Stimulated activated CD4-positive, alpha-beta T cell treated with anti-CD3 and anti-CD28 coated beads, Interleukin-12 subunit alpha, Interleukin-12 subunit beta, amount 100 ng/mL, for 48 hours (primary cell): Measurements from ENCODE around the gene DNAAF5.

ENCODE experiments used
- DNase-seq, 3 donors: peaks; one replicate each; pipeline ENCODE4 v3.0.0-alpha.2; 2020; ENCODE audit warnings: low read depth in 2 of 3, low spot score in 1 of 3

The DNAAF5 gene

DNA sequence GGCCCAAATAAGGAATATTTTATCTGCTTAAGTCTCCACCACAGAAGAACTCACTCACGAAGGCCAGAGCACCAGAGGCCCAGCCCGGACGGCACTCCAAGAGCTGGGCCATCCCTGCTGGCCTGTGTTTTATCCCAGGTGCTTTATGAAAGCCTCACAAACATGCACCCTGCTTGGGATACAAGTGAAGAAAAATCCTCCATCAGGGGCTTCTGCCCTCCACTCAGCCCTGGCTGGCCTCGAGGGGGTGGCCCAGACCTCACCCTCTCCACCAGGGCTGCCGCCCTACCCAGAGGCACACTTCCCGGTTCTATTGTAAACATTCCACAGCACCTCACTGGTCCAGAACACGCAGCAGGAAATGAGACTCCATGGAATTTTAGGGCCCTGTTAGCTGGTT, 19.8 kb upstream of the DNAAF5 start:
- DNase-seq: no peak

- DNase-seq: no peak
These were observed 19.1 kb upstream of the DNAAF5 start for GRCh38 chr7:707296-708000.

GRCh38 chr7:710161-710560, 16.3 kb upstream of the DNAAF5 start:
- no peak for DNase-seq

DNA sequence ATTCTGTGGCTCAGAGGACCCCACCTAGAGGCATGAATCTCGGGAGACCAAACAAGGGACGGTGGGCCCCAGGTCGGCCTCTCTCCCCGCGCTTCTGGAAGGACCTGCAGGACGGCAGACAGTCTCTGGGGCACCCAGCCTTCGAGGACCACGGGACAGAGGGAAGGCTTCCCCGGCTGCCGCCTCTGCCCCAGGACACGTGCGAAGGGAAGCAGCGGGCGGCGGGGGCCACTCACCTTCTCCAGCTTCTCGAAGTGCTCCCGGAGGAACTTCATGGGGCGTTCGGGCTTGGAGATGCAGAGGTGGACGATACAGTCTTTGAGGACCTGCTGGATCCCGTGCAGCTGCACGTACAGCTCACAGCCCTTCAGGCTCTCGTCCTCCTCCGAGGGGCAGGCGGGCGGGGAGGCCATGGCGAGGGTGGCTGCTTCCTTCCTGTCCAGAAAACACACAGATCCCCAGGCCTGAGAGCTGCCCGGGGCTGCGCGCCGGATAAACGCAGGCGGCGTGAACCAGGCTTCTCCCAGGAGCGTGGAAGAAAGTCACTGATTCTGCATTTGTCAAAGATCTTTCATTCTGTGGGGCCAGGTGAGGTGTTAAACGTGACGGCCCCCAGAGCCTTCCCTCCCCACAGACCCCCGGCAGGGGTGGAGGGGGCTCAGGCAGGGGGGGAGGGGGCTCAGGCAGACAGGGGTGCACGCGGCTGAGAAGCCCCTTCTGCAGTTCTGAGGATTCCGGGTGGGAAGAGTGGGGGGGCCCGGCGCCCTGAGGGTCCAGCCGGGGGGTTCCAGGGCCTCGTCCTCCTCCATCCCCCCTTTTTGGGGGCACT, 15.2 kb upstream of the DNAAF5 start:
- DNase-seq: no peak

- no peak for DNase-seq
These were observed 14.5 kb upstream of the DNAAF5 start for GRCh38 chr7:711922-712380.

DNA sequence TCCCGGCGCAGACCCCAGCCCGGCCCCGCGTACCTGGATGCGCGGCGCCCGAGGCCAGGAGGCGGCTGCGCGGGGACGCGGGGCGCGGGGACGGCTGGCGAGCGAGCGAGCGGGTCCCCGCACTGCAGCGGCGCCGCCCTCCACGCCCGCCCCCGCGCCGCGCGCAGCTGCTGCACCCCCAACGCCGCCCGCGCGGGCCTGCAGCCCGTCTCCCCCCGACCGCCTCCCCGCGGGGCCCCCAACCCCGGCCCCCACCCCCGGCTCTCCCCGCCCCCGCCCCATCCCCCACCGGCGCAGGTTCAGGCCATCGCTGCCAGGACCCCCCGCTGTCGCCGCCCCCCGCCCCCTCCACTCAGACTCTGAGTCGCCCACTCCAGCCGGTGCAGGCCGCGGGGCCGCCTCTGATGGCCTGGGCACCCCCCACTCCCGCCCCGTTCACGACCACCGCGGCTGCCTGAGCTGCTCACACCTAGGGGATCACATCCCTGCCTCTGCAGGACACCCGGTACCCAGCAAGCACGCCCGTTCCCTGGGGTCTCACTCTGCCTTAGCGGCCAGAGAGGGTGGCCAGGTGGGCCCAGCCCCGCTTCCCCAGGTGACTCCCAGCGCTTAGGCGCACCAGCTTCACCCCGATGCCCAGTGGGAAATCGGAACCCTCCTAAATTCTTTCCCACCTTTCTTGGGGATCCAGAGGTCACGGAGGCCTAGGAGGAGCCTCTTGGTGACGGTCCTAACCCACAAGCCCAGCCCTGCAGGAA, 13.9 kb upstream of the DNAAF5 start:
- no peak for DNase-seq

DNA sequence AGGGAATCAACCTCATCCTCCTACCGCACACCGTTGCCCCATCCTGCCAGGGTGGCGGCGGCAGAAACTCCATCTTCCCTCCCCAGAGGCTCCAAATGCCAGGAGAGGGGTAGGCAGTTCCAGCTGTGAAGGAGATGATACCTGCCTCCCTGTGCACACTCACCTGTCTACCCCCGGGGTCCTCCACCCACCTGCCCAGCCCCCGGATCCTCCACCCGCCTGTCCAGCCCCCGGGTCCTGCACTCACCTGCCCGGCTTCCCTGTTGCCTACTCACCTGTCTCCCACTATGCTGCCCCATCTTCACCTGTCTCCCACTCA, 13.4 kb upstream of the DNAAF5 start:
- no peak for DNase-seq

- DNase-seq: no peak
These were observed 12.8 kb upstream of the DNAAF5 start for GRCh38 chr7:713488-714230.

- no peak for DNase-seq
These were observed 12.2 kb upstream of the DNAAF5 start for GRCh38 chr7:714251-714671.

DNA sequence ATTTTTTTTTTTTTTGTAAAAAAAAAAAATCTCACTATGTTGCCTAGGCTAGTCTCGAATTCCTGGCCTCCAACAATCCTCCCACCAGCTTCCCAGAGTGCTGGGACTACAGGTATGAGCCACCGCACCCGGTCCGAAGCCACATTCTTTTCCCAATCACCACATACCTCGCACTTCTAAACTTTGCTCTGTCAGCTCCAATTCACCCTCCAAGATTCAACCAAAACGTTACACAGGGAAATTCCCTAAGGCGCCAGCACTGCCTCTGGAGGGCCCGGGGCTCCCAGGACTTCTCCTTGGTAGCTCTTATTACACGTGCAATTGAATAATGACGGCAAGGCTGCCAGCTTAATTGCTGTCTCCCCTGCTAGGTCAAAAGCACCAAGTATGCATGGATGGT, 10.3 kb upstream of the DNAAF5 start:
- DNase-seq: no peak

- no peak for DNase-seq
These were observed 9.9 kb upstream of the DNAAF5 start for GRCh38 chr7:716636-717035.

GRCh38 chr7:721619-722248, 4.8 kb upstream of the DNAAF5 start:
- DNase-seq: no peak

- DNase-seq: no peak
These were observed 3.0 kb upstream of the DNAAF5 start for GRCh38 chr7:723541-723940.

DNA sequence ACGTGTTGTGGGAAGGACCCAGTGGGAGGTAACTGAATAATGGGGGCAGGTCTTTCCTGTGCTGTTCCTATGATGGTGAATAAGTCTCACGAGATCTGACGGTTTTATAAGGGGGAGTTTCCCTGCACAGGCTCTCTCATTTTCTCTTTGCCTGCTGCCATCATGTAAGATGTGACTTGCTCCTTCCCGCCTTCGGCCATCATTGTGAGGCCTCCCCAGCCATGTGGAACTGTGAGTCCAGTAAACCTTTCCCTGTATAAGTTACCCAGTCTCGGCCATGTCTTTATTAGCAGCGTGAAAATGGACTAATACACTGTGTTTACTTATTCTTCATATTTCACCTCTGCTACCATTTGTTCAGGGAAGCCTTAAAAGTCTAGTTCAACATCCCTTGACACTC, 2.2 kb upstream of the DNAAF5 start:
- no peak for DNase-seq

- no peak for DNase-seq
These were observed 1.1 kb upstream of the DNAAF5 start for GRCh38 chr7:725223-726005.

DNA sequence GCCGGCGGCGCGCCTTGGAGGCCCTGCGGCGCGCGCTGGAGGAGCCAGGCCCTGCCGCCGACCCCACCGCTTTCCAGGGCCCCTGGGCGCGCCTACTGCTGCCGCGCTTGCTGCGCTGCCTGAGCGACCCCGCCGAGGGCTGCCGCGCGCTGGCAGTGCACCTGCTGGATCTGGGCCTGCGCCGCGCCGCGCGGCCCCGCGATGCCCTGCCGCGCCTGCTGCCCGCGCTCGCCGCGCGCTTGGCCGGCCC, 280 bp downstream of the DNAAF5 start:
- DNase-seq: no peak

- DNase-seq: peak in 2 of 3 donors; percentile 8 to 28
These were observed 756 bp downstream of the DNAAF5 start, which contains the start of gene PRKAR1B for GRCh38 chr7:727104-727805. Gene PRKAR1B, minus strand, starts transcription at chr7:727281. Its CDS starts 15,776 bp downstream, at chr7:711505.

GRCh38 chr7:727806-728460, 1.4 kb downstream of the DNAAF5 start:
- DNase-seq: no peak

GRCh38 chr7:728602-729001, 2.1 kb downstream of the DNAAF5 start:
- no peak for DNase-seq
